ENCODE data around the gene ADAT1.

Gene ADAT1

GRCh38 chr16:75622761-75623605 lies at the start of gene ADAT1:
Gene ADAT1, minus strand, starts transcription at chr16:75623281. Its CDS starts 2,482 bp downstream, at chr16:75620799.
- peak; percentile 67 for DNase-seq

- no peak for DNase-seq
Measured at GRCh38 chr16:75667503-75667902, 44.4 kb upstream of the ADAT1 start.

- DNase-seq = no peak
Measured at GRCh38 chr16:75660726-75661302, 37.7 kb upstream of the ADAT1 start.

- DNase-seq = no peak
Measured at GRCh38 chr16:75660321-75660720, 37.2 kb upstream of the ADAT1 start.

- no peak for DNase-seq
Measured at GRCh38 chr16:75658175-75658574, 35.1 kb upstream of the ADAT1 start.

- DNase-seq = no peak
Measured at GRCh38 chr16:75653922-75654321, 30.8 kb upstream of the ADAT1 start.

- DNase-seq = no peak
Measured at GRCh38 chr16:75648265-75649076, 25.4 kb upstream of the ADAT1 start.

- DNase-seq = peak; percentile 29
Measured at GRCh38 chr16:75647492-75648264, 24.6 kb upstream of the ADAT1 start, which contains the start of the genes KARS1 and TERF2IP. Gene KARS1, minus strand, starts transcription at chr16:75647665. Its CDS starts 26 bp downstream, at chr16:75647639. Gene TERF2IP, plus strand, starts transcription at chr16:75647773. Its CDS starts 110 bp downstream, at chr16:75647883.

GRCh38 chr16:75647112-75647491 lies 24.0 kb upstream of the ADAT1 start:
- DNase-seq = no peak

- DNase-seq = no peak
Measured at GRCh38 chr16:75644240-75645012, 21.3 kb upstream of the ADAT1 start.

GRCh38 chr16:75640598-75640997 lies 17.5 kb upstream of the ADAT1 start:
- no peak for DNase-seq

GRCh38 chr16:75635036-75635435 lies 12.0 kb upstream of the ADAT1 start:
- no peak for DNase-seq

- DNase-seq = peak; percentile 46
Measured at GRCh38 chr16:75632857-75633256, 9.8 kb upstream of the ADAT1 start.

- DNase-seq = no peak
Measured at GRCh38 chr16:75630052-75630451, 7.0 kb upstream of the ADAT1 start.

GRCh38 chr16:75629132-75629531 lies 6.1 kb upstream of the ADAT1 start:
- DNase-seq = no peak

- no peak for DNase-seq
Measured at GRCh38 chr16:75628351-75628750, 5.3 kb upstream of the ADAT1 start.

- no peak for DNase-seq
Measured at GRCh38 chr16:75627851-75628250, 4.8 kb upstream of the ADAT1 start.

GRCh38 chr16:75626806-75627205 lies 3.7 kb upstream of the ADAT1 start:
- no peak for DNase-seq

GRCh38 chr16:75624921-75625334 lies 1.8 kb upstream of the ADAT1 start:
- DNase-seq = no peak

- DNase-seq = no peak
Measured at GRCh38 chr16:75621170-75621477, 2.0 kb downstream of the ADAT1 start.

- no peak for DNase-seq
Measured at GRCh38 chr16:75620326-75621169, 2.5 kb downstream of the ADAT1 start.
